K562 (cell line): ENCODE measurements around the gene COL9A3.

Experiments used
- ASH1L ChIP-seq: fragments of 450-650 bp; IDR thresholded peaks from 2 replicates; pipeline ENCODE4 v1.6.1; 2018; ENCODE audit warnings: borderline replicate concordance, mild to moderate bottlenecking, low read depth; ENCODE audit not compliant: partially characterized antibody
- CEBPB ChIP-seq: fragments of 450-650 bp; IDR thresholded peaks from 2 replicates; pipeline ENCODE4 v1.6.1; 2016; ENCODE audit warnings: missing genetic modification characterization, missing compliant biosample characterization
- CTCF ChIP-seq, 3 experiments: IDR thresholded peaks in 2 of 3; conservative IDR thresholded peaks in 1 of 3; 2 replicates each; pipeline ENCODE4 v1.5.1; 2011 to 2012; ENCODE audit warnings: low read length in 3 of 3, mild to moderate bottlenecking in 3 of 3, control low read depth in 2 of 3, improper control_type of control experiment in 1 of 3, inconsistent platforms in 1 of 3, low read depth in 1 of 3, mixed read lengths in 1 of 3, moderate library complexity in 1 of 3; ENCODE audit not compliant: insufficient read depth in 2 of 3
- E2F5 ChIP-seq: sonication (generic); formaldehyde crosslinking; IDR thresholded peaks from 2 replicates; pipeline ENCODE4 v1.8.0; 2022; ENCODE audit warnings: mild to moderate bottlenecking, missing genetic modification reagents
- EZH2 ChIP-seq: IDR thresholded peaks from 2 replicates; pipeline ENCODE4 v1.6.1; 2012; ENCODE audit warnings: low read depth, mild to moderate bottlenecking, inconsistent platforms, low read length, borderline replicate concordance
- FIP1L1 ChIP-seq: fragments of 200-400 bp; formaldehyde crosslinking; IDR thresholded peaks from 2 replicates; pipeline ENCODE4 v1.6.1; 2018; ENCODE audit warnings: mild to moderate bottlenecking, low read depth, low read length; ENCODE audit not compliant: poor library complexity, severe bottlenecking
- GATA2 ChIP-seq: sonication (generic); formaldehyde crosslinking; IDR thresholded peaks from 2 replicates; pipeline ENCODE4 v1.4.0; 2020; ENCODE audit warnings: mild to moderate bottlenecking, missing genetic modification reagents
- MAX ChIP-seq: sonication (generic); formaldehyde crosslinking; IDR thresholded peaks from 2 replicates; pipeline ENCODE4 v1.9.0; 2022; ENCODE audit warnings: mild to moderate bottlenecking, missing genetic modification reagents
- NRF1 ChIP-seq, 2 experiments: fragments of 450-650 bp; IDR thresholded peaks in 1 of 2; conservative IDR thresholded peaks in 1 of 2; 2 replicates each; pipeline ENCODE4 v1.6.1; 2014; ENCODE audit warnings: mild to moderate bottlenecking in 2 of 2
- POLR2A ChIP-seq: fragments of 450-650 bp; conservative IDR thresholded peaks from 2 replicates; pipeline ENCODE4 v1.6.1; 2016
- SNAPC5 ChIP-seq: fragments of 250-450 bp; sonication (Bioruptor Pico); IDR thresholded peaks from 2 replicates; pipeline ENCODE4 v1.8.0; 2021; ENCODE audit warnings: moderate library complexity, mild to moderate bottlenecking, inconsistent platforms
- ZNF121 ChIP-seq: sonication (generic); formaldehyde crosslinking; conservative IDR thresholded peaks from 2 replicates; pipeline ENCODE4 v1.8.0; 2022; ENCODE audit warnings: missing genetic modification reagents
- ZNF324 ChIP-seq: fragments of 250-450 bp; sonication (Bioruptor Pico); IDR thresholded peaks from 2 replicates; pipeline ENCODE4 v1.4.0; 2020; ENCODE audit warnings: mild to moderate bottlenecking
- ZZZ3 ChIP-seq: fragments of 450-650 bp; IDR thresholded peaks from 2 replicates; pipeline ENCODE4 v1.6.1; 2016; ENCODE audit warnings: antibody characterized with exemption, mild to moderate bottlenecking, moderate library complexity

GRCh38 chr20:62816031-62816883, 593 bp upstream of the COL9A3 start:
- TF ChIP-seq ZNF324 (CRISPR knock-in tag) (no peak), CTCF (IDR thresholded peaks at IDR 0.05 in 2 of 3, conservative IDR thresholded peaks at IDR 0.05 in 1 of 3; ENCODE audit: insufficient read depth in 2 of 3, low read depth in 1 of 3, low read length in 3 of 3) (no peak), ZZZ3 (no peak), ZNF121 (CRISPR knock-in tag) (no peak), POLR2A (no peak), ASH1L (no peak), E2F5 (CRISPR knock-in tag) (no peak), MAX (no peak), EZH2 (no peak), GATA2 (CRISPR knock-in tag) (no peak), NRF1 (conservative IDR thresholded peaks at IDR 0.05 in 1 of 2, IDR thresholded peaks at IDR 0.05 in 1 of 2) (no peak), FIP1L1 (no peak), CEBPB (no peak), SNAPC5 (CRISPR knock-in tag) (no peak)
